HG03175 (cell line): ENCODE measurements around the gene XPO1.
"Not testable (repeated sequence)": the region's sequence is repeated elsewhere in the genome, so short reads cannot be mapped to it uniquely, and the experiment has no call there.

Experiments
- ATAC-seq: cut with Tn5 transposase; IDR thresholded peaks from one replicate; pipeline ENCODE4 v1.9.1; 2021; ENCODE audit warnings: mild to moderate bottlenecking, moderate library complexity; ENCODE audit not compliant: unreplicated experiment

The XPO1 gene

DNA sequence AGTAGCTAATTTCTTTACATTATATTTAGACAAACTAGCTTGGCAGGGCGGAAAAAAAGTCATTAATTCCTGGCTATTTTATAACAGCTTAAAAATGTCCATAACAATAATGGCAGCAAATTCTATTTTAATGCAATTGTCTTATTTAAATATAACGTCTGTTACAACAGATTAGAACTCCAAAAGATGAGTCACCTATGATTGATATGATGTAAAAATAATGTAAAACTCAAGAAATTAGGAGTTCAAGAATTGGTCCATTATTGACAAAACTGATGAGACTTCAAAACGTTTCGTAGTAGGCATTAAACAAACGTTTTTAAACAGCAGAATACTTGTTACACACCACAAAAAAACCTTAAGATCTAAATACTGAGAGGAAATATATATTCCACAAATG is 2.7 kb downstream of the XPO1 start:
- no peak for ATAC-seq

DNA sequence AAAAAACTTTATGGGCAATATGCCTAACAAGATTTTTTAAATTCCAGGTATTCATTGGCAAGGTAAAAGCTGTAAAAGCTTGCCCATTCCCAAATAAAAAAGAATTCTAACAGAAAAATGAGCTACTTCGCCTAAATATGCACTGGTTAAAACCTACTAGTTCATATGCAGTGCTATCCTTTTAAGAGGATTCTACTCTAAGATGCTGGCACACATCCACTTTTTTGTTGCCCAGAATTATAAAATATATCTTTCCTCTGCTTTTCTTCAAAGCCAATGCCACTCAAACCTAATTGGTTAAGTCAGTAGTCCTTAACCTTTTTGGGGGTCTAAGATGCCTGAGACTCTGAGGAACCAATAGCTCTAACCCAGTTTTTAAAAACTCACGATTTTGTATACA is 3.2 kb downstream of the XPO1 start:
- no peak for ATAC-seq

DNA sequence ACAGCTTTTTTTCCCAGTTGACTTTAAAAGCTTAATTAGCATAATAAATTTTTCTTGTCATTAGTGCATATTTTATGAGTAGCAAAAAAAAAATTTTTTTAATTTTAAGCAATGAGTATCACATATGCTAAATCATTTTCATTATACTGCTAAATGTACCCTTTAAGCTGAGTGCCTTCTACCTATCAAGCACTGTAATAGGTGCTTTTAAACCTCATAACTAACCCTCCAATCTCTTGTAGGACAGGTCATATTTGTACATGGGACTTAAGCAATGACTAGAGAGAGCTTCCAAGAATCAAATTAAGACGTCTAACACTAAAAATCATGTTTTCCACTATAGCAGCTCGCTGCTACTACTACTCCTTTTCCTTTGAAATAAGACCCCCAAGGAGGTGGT is 7.4 kb downstream of the XPO1 start:
- ATAC-seq, result no peak

DNA sequence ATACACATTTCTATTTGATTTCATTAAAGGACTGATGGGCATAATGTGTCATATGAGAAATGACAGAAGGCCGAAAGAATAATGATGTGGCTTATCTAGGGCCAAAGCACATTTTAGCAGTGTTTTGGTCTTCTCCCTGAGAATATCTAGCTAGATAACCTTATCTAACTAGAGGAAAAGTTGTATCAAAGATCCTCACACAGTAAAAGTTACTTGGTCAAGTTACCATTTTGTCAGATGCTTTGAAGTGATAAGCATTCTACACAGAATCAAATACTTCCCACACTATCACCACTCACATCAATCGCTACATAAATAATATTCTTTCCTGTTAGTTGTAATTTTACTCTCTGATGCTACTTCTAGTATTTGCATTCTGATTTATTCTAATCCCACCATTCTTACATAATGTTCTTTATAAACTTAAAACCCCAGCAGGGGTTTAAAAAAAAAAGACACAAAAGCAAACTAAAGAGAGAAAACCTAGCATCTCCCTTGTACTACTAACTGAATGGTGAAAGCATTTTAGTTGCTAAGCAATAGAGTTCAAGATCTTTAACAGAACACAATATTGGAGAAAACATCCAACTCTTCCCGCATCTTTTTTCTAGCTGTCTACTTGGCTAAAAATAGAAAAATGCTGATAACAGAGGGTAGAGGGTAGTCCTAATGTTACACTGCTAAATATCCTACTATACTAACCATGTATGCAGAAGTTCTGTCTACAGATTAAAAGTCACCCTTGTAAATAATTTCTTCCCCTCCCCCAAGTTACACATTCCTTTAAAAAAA is 8.0 kb downstream of the XPO1 start:
- no peak for ATAC-seq

DNA sequence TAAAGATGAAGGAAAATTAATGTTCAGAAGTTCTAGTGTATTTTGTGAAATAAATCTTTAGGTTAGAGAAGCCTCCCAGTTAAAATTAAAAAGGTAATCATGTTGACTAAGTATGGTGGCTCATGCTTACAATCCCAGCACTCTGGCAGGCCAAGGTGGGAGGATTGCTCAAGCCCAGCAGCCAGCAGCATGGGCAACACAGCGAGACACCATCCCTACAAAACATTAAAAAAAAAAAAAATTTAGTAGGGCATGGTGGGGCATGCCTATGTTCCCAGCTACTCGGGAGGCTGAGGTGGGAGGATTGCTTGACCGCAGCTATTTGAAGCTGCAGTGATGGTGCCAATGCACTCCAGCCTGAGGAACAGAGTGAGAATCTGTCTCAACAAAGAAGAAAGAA is 17.9 kb downstream of the XPO1 start:
- ATAC-seq, result no peak

DNA sequence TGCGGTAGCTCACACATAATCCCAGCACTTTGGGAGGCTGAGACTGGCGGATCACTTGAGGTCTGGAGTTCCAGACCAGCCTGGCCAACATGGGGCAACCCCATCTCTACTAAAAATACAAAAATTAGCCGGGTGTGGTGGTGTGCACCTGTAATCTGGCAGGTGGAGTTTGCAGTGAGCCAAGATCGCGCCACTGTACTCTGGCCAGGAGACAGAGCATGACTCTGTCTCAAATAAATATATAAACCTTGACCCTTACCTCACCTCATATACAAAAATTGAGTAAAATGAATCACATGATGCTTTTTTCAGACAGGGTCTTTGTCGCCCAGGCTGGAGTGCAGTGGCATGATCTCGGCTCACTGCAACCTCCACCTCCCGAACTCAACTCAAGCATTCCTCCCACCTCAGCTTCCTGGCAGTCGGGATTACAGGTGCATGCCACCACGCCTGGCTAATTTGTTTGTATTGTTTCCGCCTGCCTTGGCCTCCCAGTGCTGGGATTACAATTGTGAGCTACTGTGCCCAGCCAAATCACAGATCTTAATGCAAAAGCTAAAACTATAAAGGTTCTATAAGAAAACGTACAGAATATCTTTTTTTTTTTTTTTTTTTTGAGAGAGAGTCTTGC is 25.3 kb downstream of the XPO1 start:
- no peak for ATAC-seq

DNA sequence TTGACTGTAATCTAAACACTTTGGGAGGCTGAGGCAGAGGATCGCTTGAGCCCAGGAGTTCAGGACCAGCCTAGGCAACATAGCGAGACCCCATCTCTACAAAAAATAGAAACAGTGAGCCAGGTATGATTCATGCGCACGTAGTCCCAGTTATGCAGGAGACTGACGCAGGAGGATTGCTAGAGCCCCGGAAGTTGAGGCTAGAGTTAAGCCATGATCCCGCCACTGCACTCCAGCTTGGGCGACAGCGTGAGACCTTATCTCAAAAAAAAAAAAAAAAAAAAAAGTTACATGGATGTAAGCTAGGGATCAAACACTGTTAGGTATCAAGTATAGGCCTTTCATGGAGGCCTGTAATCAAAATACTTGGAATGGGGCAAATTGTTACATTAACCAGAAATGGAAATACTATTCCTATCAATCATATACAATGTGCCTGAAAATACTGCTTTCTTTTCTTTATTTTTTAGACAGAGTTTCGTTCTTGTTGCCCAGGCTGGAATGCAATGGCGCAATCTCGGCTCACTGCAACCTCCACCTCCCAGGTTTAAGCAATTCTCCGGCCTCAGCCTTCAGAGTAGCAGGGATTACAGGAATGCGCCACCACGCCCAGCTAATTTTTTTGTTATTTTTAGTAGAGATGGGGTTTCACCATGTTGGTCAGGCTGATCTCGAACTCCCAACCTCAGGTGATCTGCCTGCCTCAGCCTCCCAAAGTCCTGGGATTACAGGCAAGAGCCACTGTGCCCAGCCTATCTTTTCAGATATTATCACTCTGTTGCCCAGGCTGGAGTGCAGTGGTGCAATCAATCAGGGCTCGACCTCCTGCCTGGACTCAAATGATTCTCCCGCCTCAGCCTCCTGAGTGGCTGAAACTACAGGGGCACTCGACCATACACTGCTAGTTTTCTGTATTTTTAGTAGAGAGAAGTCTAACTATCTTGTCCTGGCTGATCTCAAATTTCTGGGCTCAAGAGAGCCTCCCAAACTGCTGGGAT is 27.2 kb downstream of the XPO1 start:
- no peak for ATAC-seq

DNA sequence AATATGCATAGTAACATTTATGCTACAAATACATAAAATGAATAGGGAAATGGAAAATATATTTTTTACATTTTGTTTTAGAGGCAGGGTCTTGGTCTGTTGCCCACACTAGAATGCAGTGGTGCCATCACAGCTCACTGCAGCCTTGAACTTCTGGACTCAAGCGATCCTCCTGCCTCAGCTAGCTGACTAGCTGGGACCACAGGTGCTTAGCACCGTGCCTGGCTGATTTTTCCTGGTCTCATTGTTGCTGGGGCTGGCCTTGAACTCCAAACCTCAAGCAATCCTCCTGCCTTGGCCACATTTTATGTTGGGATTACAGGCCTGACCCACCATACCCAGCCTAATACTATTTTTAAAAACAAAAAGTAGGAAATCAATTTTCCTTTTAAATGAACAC is 33.2 kb downstream of the XPO1 start:
- no peak for ATAC-seq

DNA sequence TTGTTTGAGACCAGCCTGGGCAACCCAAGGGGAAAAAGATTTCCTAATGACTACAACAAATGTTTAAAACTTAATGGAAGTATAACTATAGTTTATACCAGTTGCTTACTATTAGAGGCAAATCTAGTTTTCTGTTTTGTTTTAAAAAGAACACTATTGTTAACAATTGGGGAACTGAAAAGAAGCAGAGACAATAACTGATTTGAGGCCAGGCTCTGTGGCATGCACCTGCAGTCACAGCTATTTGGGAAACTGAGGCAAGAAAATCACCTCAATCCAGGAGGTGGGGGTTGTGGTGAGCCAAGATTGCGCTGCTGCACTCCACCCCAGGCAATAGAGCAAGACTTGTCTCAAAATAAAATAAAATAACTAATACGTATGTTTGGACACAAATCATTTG is 39.1 kb downstream of the XPO1 start:
- ATAC-seq, result no peak

DNA sequence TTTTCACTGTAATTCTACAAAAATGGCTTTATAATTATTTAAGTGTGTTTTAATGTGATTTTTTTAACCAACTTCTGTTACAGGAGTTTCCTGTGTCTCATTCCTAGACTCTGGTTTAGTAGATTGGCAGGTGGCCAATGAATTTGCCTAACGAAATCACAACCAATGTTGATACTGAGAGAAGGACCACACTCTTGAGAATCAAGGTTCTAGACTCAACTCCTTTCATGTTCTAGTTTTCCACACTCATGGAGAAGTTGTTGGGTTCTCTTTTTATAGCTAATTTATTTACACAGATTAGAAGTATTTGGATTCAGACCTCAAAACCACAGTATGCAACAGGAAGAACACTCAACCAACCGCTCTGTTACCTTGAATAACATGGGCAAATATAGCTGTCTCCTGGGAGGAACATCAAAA is 44.6 kb downstream of the XPO1 start:
- ATAC-seq, result no peak

DNA sequence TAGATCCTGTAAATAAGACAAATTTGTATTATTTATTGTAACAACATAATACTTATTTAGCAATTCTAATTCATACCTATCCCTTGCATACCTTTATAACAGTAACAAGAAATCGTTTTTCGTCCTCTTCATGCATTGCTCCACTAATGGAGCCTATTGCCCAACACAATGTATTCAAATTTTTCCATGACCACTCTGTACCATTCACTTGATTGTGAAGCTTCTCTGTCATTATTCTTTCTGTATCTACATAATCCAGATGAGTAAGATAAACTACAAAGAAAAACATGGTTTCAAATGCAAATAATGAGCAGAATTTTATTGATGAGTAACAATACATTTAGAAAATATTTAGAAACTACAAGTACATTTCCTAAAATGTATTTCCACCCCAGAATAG is 45.7 kb downstream of the XPO1 start:
- ATAC-seq, result no peak

DNA sequence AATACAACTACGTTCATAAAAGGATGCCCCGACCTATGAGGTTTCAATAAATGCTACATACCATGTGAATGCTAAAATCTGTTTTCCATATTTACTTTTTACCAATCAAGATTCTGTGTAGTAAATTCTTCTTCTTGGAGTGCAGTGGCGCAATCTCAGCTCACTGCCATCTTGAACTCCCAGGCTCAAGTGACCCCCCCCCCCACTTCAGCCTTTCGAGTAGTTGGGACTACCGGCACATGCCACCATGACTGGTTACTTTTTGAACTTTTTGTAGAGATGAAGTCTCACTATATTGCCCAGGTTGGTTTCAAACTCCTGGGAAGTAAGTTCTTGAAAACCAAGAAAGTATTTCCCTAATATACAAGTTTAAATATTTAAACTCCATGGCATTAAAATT is 52.9 kb downstream of the XPO1 start:
- ATAC-seq, result no peak

DNA sequence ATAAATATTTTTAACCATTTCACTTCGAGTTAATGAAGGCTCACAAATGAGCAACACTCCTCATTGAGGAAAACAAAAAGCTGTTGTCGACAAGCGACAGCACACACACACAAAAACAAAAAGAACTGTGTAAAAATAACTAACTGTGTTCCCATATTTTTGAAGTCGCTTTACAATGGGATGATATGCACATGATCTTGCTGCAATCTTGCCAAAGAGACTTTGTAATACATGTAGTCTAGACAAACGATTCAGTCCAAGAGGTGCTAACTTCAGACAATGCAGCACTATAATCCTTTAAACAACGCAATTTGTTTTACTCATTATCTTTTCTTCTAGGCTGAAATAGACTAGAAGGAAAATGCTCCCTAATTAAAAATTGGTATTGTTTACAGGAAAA is 60.1 kb downstream of the XPO1 start:
- no peak for ATAC-seq

DNA sequence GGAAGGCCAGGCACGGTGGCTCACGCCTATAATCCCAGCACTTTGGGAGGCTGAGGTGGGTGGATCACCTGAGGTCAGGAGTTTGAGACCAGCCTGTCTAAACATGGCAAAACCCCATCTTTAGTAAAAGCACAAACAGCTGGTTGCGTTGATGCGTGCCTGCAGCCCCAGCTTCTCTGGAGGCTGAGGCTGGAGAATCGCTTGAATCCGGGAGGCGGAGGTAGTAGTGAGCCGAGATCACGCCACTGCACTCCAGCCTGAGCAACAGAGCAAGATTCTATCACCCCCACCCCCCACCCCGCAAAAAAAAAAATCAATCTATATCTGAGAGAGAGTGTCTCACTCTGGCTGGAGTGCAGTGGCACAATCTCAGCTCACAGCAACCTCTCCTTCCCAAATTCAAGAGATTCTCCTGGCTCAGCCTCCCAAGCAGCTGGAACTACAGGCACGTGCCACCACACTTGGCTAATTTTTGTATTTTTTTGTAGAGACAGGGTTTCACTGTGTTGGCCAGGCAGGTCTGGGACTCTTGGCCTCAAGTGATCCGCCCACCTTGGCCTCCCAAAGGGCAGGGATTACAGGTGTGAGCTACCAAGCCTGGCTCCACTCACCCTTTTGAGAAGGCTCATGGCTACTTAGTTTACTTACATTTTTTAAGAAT is 61.1 kb downstream of the XPO1 start:
- not testable (repeated sequence) for ATAC-seq

DNA sequence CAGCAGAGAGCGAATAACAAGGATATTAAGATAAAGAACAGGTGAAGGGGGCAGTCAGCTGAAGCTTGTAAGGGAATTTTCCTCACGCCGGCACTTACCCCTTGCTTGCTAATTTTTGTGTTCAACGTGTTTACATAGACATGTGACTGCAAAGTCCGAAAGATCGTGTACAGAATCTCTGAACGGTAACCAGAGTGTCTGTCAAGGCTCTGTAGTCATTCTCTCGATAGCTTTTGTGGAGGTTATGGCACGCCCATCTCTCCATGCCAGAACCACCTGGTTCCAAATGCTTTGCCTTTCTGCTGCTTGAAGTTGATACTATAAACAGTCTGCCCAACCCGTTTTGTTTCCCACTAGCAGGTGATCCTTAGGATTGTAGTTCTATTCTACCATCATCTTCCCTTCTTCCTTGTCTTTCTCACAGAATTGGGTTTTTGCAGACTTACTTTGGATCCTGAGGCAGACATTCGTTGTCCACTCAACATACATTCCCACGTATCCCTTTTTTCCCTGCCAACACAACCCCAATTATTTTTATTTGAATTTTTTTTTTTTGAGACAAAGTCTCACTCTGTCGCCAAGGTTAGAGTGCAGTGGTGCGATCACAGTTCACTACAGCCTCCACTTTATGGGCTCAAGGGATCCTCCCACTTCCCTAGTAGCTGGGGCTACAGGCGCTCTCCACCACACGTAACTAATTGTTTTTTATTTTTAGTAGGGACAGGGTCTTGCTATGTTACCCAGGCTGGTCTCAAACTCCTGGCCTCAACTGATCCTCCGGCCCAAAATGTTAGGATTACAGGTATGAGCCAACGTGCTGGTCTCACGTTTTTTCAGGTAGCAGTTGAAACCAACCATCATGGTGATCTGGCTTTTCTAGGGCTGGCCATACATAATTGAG is 66.0 kb downstream of the XPO1 start:
- ATAC-seq, result no peak

DNA sequence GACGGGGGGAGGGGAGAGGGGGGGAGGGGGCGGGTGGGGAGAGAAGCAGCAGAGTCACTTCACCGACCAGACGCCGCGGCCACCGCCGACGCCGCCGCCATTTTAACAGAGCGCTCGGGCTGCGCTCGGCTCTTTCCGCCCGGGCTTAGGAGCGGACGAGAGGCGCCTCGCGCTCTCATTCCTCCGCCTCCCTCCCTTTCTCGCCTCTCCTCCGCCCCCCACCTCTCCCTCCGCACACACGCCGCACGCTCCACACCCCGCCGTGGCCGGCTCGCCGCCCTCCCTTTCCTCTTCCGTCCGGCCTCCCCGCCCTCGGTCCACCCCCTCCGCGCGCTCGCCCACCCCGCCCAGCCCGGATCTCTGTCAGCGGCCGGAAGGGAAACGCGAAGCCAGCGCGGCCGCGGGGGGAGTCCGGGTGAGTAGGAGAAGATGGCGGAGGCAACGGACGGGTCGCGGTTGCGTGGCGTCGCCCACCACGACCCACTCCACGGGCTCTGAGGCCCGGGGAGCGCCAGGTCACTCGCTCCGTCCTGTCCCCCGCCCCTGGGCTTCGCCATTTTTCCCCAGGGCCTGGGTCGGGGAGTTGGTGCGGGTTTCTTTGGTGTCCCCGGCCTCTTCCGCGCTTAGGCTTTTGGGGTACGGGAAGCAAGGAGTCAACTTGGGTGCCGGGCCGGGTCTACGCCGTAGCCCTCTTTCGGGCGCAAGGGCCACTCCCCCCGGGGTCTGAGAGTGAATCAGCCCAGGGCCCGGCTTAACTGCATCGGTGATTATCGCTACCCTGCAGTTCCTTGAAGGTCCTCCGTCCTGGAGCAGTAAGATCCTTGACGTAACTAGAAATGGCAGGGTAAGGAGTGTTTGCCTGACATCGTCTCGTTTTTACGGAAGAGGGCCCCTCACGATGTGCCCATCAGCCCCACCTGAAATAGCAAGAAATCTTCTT is 66.9 kb downstream of the XPO1 start, which contains the start of gene USP34:
Gene USP34 (minus strand): TSS at position 123 of the 940 bp plus-strand sequence. CDS start 395 bp downstream, outside the sequence.
- ATAC-seq, result peak; percentile 87

DNA sequence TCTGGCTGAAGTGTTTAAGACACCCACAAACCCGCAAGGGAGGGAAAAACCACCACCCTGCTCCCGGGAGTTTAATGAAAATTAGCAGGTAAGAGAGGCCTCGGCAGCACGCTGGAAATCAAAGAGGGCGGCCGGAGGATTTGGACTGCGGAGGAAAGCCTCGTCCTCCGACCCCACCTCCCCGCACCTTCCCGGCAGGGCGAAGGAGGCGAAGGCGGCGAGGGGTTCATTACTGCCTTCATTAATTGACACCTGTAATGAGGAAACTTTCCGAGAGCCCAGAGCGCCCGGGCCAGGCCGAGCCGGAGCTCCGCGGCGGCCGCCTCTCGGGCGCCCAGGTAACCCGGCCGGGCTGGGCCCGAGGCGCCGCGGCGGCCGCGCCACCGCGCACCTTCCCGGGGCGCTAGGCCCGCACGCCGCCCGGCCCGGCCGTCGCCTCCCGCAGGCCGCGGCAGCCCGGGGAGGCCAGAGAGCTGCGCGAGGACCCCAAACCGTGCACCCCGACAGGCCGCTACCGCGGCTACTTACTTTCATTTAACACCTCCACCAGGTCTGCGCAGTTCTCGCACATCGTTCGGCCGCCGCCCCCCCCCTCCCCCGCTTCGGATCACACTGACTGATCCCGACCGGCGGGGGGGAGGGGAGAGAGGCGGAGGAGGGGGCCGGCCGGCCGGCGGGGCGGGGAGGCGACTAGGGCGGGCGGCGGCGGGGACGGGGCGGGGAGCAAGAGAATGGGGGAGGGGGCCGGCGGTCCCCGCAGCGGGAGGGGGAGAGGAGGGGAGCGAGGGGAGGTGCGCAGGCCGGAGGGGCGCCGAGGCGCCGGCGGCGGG is 67.8 kb downstream of the XPO1 start:
- peak; percentile 35 for ATAC-seq
